Ureter (tissue), 1 donor: ENCODE results near the gene RAG2. TPM values are rescaled to one million over a fixed set of nuclear protein-coding genes. Genes with fewer than 3 reads are reported as not detected.
"Not testable (repeated sequence)": the region's sequence is repeated elsewhere in the genome, so short reads cannot be mapped to it uniquely, and the experiment has no call there.

ENCODE experiments used
- DNase-seq: peaks from one replicate; pipeline ENCODE4 v3.0.0-alpha.2; 2020; ENCODE audit warnings: low spot score
- total RNA-seq: library from RNA; stranded (reverse); gene quantifications from one replicate; pipeline ENCODE4 v1.2.4, GENCODE V29; 2023
- donor health status: DM: yes; HTN: yes; CAD: no.

RAG2 gene
- total RNA-seq, 1 donor from 2014 or later, result not detected

- DNase-seq, result no peak
These were observed 2.1 kb upstream of the RAG2 start for GRCh38 chr11:36600180-36600579.

- DNase-seq, result no peak
These were observed 1.2 kb downstream of the RAG2 start for GRCh38 chr11:36596880-36597279.

GRCh38 chr11:36594316-36594989 is 3.6 kb downstream of the RAG2 start, which contains the start of gene IFTAP:
Gene IFTAP (plus strand): TSS chr11:36594502. CDS start chr11:36610104, 15,602 bp downstream.
- peak; percentile 63 for DNase-seq

GRCh38 chr11:36591433-36591832 is 6.6 kb downstream of the RAG2 start:
- no peak for DNase-seq

GRCh38 chr11:36590513-36590912 is 7.5 kb downstream of the RAG2 start:
- no peak for DNase-seq

- DNase-seq, result no peak
These were observed 9.9 kb downstream of the RAG2 start for GRCh38 chr11:36588099-36588498.

GRCh38 chr11:36586543-36586942 is 11.5 kb downstream of the RAG2 start:
- DNase-seq, result no peak

- no peak for DNase-seq
These were observed 14.4 kb downstream of the RAG2 start for GRCh38 chr11:36583667-36584066.

- DNase-seq, result no peak
These were observed 16.5 kb downstream of the RAG2 start for GRCh38 chr11:36581536-36581935.

GRCh38 chr11:36578458-36578857 is 19.6 kb downstream of the RAG2 start:
- DNase-seq, result no peak

- DNase-seq, result no peak
These were observed 20.2 kb downstream of the RAG2 start for GRCh38 chr11:36577859-36578258.

- DNase-seq, result no peak
These were observed 20.7 kb downstream of the RAG2 start for GRCh38 chr11:36577373-36577772.

GRCh38 chr11:36574486-36574885 is 23.6 kb downstream of the RAG2 start:
- no peak for DNase-seq

GRCh38 chr11:36569095-36569494 is 28.9 kb downstream of the RAG2 start:
- DNase-seq, result no peak

GRCh38 chr11:36567694-36568093 is 30.3 kb downstream of the RAG2 start, which contains the start of gene RAG1:
Gene RAG1 (plus strand): TSS chr11:36568007. CDS start chr11:36573305, 5,298 bp downstream.
- no peak for DNase-seq

- no peak for DNase-seq
These were observed 31.5 kb downstream of the RAG2 start for GRCh38 chr11:36566407-36567053.

GRCh38 chr11:36565031-36565610 is 32.9 kb downstream of the RAG2 start:
- no peak for DNase-seq

GRCh38 chr11:36564376-36565030 is 33.5 kb downstream of the RAG2 start:
- peak; percentile 51 for DNase-seq

- DNase-seq, result no peak
These were observed 39.2 kb downstream of the RAG2 start for GRCh38 chr11:36558571-36559413.

- DNase-seq, result no peak
These were observed 40.0 kb downstream of the RAG2 start for GRCh38 chr11:36557991-36558390.

- DNase-seq, result not testable (repeated sequence)
These were observed 40.6 kb downstream of the RAG2 start for GRCh38 chr11:36557390-36557789.
